H9 (cell line): ENCODE data around the gene CRACR2A. TPM values are rescaled to one million over a fixed set of nuclear protein-coding genes. Genes with fewer than 3 reads are reported as not detected.

Experiments
- DNase-seq: peaks from one replicate; pipeline ENCODE4 v3.0.0-alpha.2; 2017
- H2AFZ ChIP-seq: one replicate; pipeline ENCODE4 v1.6.1; 2013; ENCODE audit warnings: mild to moderate bottlenecking, low read length, control low read depth, moderate library complexity
- H2AK5ac ChIP-seq: 2 replicates; pipeline ENCODE4 v1.6.1; 2013; ENCODE audit warnings: low read length, control low read depth, mixed read lengths; ENCODE audit not compliant: insufficient read length
- H2BK120ac ChIP-seq: one replicate; pipeline ENCODE4 v1.6.1; 2013; ENCODE audit warnings: low read depth, mild to moderate bottlenecking, low read length, control low read depth, inconsistent platforms; ENCODE audit not compliant: poor library complexity, severe bottlenecking
- H2BK12ac ChIP-seq: 2 replicates; pipeline ENCODE4 v1.6.1; 2013; ENCODE audit warnings: low read length, control low read depth, mixed read lengths, low read depth; ENCODE audit not compliant: insufficient read length
- H2BK15ac ChIP-seq: 2 replicates; pipeline ENCODE4 v1.6.1; 2013; ENCODE audit warnings: low read depth, low read length, control low read depth
- H2BK20ac ChIP-seq: one replicate; pipeline ENCODE4 v1.6.1; 2013; ENCODE audit warnings: low read depth, mild to moderate bottlenecking, low read length, control low read depth, inconsistent platforms; ENCODE audit not compliant: poor library complexity, severe bottlenecking
- H2BK5ac ChIP-seq: 2 replicates; pipeline ENCODE4 v1.6.1; 2013; ENCODE audit warnings: low read length, control low read depth, mixed read lengths; ENCODE audit not compliant: insufficient read length
- H3K14ac ChIP-seq: 2 replicates; pipeline ENCODE4 v1.6.1; 2013; ENCODE audit warnings: low read length, control low read depth; ENCODE audit not compliant: insufficient read depth
- H3K18ac ChIP-seq: 2 replicates; pipeline ENCODE4 v1.6.1; 2013; ENCODE audit warnings: low read depth, mild to moderate bottlenecking, mixed read lengths, low read length, control low read depth; ENCODE audit not compliant: insufficient read length
- H3K23ac ChIP-seq: 2 replicates; pipeline ENCODE4 v1.6.1; 2013; ENCODE audit warnings: low read length, control low read depth, mixed read lengths, low read depth; ENCODE audit not compliant: insufficient read length
- H3K23me2 ChIP-seq: 2 replicates; pipeline ENCODE4 v1.6.1; 2013; ENCODE audit warnings: low read depth, mild to moderate bottlenecking, mixed read lengths, low read length, control low read depth; ENCODE audit not compliant: insufficient read length, poor library complexity, severe bottlenecking
- H3K27ac ChIP-seq: 2 replicates; pipeline ENCODE4 v1.5.1; 2013; ENCODE audit warnings: low read length, control low read depth, mixed read lengths, low read depth; ENCODE audit not compliant: insufficient read length
- H3K27me3 ChIP-seq: 2 replicates; pipeline ENCODE4 v1.6.1; 2013; ENCODE audit warnings: low read length, control low read depth, inconsistent platforms; ENCODE audit not compliant: insufficient read depth
- H3K4ac ChIP-seq: 2 replicates; pipeline ENCODE4 v1.6.1; 2013; ENCODE audit warnings: low read depth, mild to moderate bottlenecking, control low read depth, inconsistent platforms, low read length, moderate library complexity
- H3K4me1 ChIP-seq: 2 replicates; pipeline ENCODE4 v1.6.1; 2013; ENCODE audit warnings: low read length, control low read depth, inconsistent platforms; ENCODE audit not compliant: insufficient read depth
- H3K4me2 ChIP-seq: 2 replicates; pipeline ENCODE4 v1.6.1; 2013; ENCODE audit warnings: low read length, control low read depth, mixed read lengths; ENCODE audit not compliant: insufficient read length, insufficient read depth
- H3K56ac ChIP-seq: 2 replicates; pipeline ENCODE4 v1.6.1; 2013; ENCODE audit warnings: low read depth, mild to moderate bottlenecking, mixed read lengths, low read length, control low read depth; ENCODE audit not compliant: insufficient read length
- H3K79me1 ChIP-seq: 2 replicates; pipeline ENCODE4 v1.6.1; 2013; ENCODE audit warnings: low read depth, mild to moderate bottlenecking, moderate library complexity, low read length, control low read depth, inconsistent platforms; ENCODE audit not compliant: insufficient read depth, poor library complexity, severe bottlenecking
- H3K79me2 ChIP-seq: 2 replicates; pipeline ENCODE4 v1.6.1; 2013; ENCODE audit warnings: low read length, control low read depth, inconsistent platforms; ENCODE audit not compliant: insufficient read depth
- H3K9ac ChIP-seq: 2 replicates; pipeline ENCODE4 v1.6.1; 2013; ENCODE audit warnings: low read length, control low read depth, mixed read lengths; ENCODE audit not compliant: insufficient read length; ENCODE audit errors: extremely low read depth
- H3K9me3 ChIP-seq: one replicate; pipeline ENCODE4 v1.6.1; 2013; ENCODE audit warnings: low read depth, low read length, inconsistent platforms; ENCODE audit not compliant: control insufficient read depth
- H3T11ph ChIP-seq: one replicate; pipeline ENCODE4 v1.6.1; 2013; ENCODE audit warnings: mild to moderate bottlenecking, low read length, control low read depth, inconsistent platforms
- H4K20me1 ChIP-seq: one replicate; pipeline ENCODE4 v1.6.1; 2013; ENCODE audit not compliant: control insufficient read depth, insufficient read length, insufficient read depth
- H4K5ac ChIP-seq: 2 replicates; pipeline ENCODE4 v1.6.1; 2013; ENCODE audit warnings: low read depth, mild to moderate bottlenecking, mixed read lengths, low read length, control low read depth; ENCODE audit not compliant: insufficient read length
- H4K8ac ChIP-seq: replicated peaks from 2 replicates; pipeline ENCODE4 v1.6.1; 2013; ENCODE audit warnings: low read length, control low read depth, mixed read lengths, low read depth; ENCODE audit not compliant: insufficient read length
- H4K91ac ChIP-seq: 2 replicates; pipeline ENCODE4 v1.6.1; 2013; ENCODE audit warnings: low read depth, mild to moderate bottlenecking, moderate library complexity, mixed read lengths, low read length, control low read depth; ENCODE audit not compliant: insufficient read length
- H3K27ac Mint-ChIP-seq, 3 experiments: 2 replicates in 2 of 3; 3 replicates in 1 of 3; pipeline ENCODE4 v1.8.0; 2020 to 2021; ENCODE audit warnings: mixed read lengths in 3 of 3, mild to moderate bottlenecking in 1 of 3, moderate library complexity in 1 of 3
- H3K27me3 Mint-ChIP-seq: 2 replicates; pipeline ENCODE4 v1.8.0; 2021; ENCODE audit warnings: low read depth, mild to moderate bottlenecking, moderate library complexity, mixed read lengths
- H3K36me3 Mint-ChIP-seq, 3 experiments: 2 replicates in 2 of 3; 3 replicates in 1 of 3; pipeline ENCODE4 v1.8.0; 2020 to 2021; ENCODE audit warnings: low read depth in 3 of 3, mixed read lengths in 3 of 3; ENCODE audit not compliant: insufficient read depth in 1 of 3
- H3K4me1 Mint-ChIP-seq, 2 experiments: 2 replicates each; pipeline ENCODE4 v1.8.0; 2020; ENCODE audit warnings: mixed read lengths in 2 of 2
- H3K4me3 Mint-ChIP-seq, 2 experiments: 2 replicates in 1 of 2; 3 replicates in 1 of 2; pipeline ENCODE4 v1.8.0; 2020 to 2021; ENCODE audit warnings: mild to moderate bottlenecking in 2 of 2, mixed read lengths in 2 of 2, moderate library complexity in 1 of 2
- H3K9me3 Mint-ChIP-seq, 2 experiments: 2 replicates in 1 of 2; 3 replicates in 1 of 2; pipeline ENCODE4 v1.8.0; 2020; ENCODE audit warnings: mild to moderate bottlenecking in 2 of 2, mixed read lengths in 2 of 2, moderate library complexity in 1 of 2
- CTCF ChIP-seq: fragments of 200-600 bp; sonication (generic); conservative IDR thresholded peaks from 3 replicates; pipeline ENCODE4 v1.8.0; 2021; ENCODE audit warnings: antibody characterized with exemption, mild to moderate bottlenecking
- WGBS: extraction: QIAGEN DNeasy Blood & Tissue Kit; methylation state at CpG from one replicate; pipeline ENCODE4 v1.1.7; 2013; ENCODE audit warnings: missing lambda C conversion rate, low lambda C conversion rate, mixed read lengths; ENCODE audit not compliant: insufficient read length; ENCODE audit errors: extremely low coverage; 5-methylcytosine and 5-hydroxymethylcytosine counted together
- total RNA-seq: library from RNA; stranded (reverse); gene quantifications from 2 replicates; pipeline ENCODE4 v1.2.1, GENCODE V29; 2021

CRACR2A gene
- total RNA-seq, 1 experiment from 2014 or later = 2.0 TPM

- H3K27ac Mint-ChIP-seq = no peak overlapping the region
- no peak for TF ChIP-seq CTCF
- H4K8ac ChIP-seq = no peak overlapping the region
- H4K5ac ChIP-seq = no peak overlapping the region
- H3K9me3 Mint-ChIP-seq = peaks cover 0 to under 1% of the 10 kb centered on the region in 2 experiments; a peak in 1 of 5 replicates
- H3K27me3 ChIP-seq = no peaks in the 10 kb centered on the region
- H3K27me3 Mint-ChIP-seq = peaks cover 3% of the 10 kb centered on the region; the same call in 1 of the 2 replicates
- H2BK15ac ChIP-seq = no peak overlapping the region
- no peak overlapping the region for H3K56ac ChIP-seq
- H2BK20ac ChIP-seq = no peak overlapping the region
- no peak overlapping the region for H3K27ac ChIP-seq
- no peak overlapping the region for H3K9ac ChIP-seq
- no peak overlapping the region for H2BK120ac ChIP-seq
- no peaks in the 10 kb centered on the region; the same call in 1 of the 2 replicates for H3K4me1 ChIP-seq
- no peak overlapping the region for H3T11ph ChIP-seq
- H3K36me3 Mint-ChIP-seq = peaks cover 0 to under 1% (median 0%) of the 10 kb centered on the region in 3 experiments; a peak in 2 of 7 replicates
- H3K4me2 ChIP-seq = no peak overlapping the region
- no peaks in the 10 kb centered on the region for H3K23me2 ChIP-seq
- no peak for DNase-seq
- H2BK12ac ChIP-seq = no peak overlapping the region
- no peak overlapping the region for H3K18ac ChIP-seq
- no peak overlapping the region for H2AFZ ChIP-seq
- H3K4me3 Mint-ChIP-seq = no peak overlapping the region
- H3K9me3 ChIP-seq = no peaks in the 10 kb centered on the region
- no peak overlapping the region for H3K23ac ChIP-seq
- no CpG with 5 or more reads among the region's 1 CpG for WGBS
- H3K4ac ChIP-seq = no peak overlapping the region
- peaks cover 12 to 16% of the 10 kb centered on the region in 2 experiments for H3K4me1 Mint-ChIP-seq
- no peaks in the 10 kb centered on the region for H4K20me1 ChIP-seq
- H3K79me1 ChIP-seq = no peaks in the 10 kb centered on the region
- H2BK5ac ChIP-seq = no peak overlapping the region
- H4K91ac ChIP-seq = no peak overlapping the region
- H3K79me2 ChIP-seq = no peaks in the 10 kb centered on the region
- no peak overlapping the region for H2AK5ac ChIP-seq
- H3K14ac ChIP-seq = no peak overlapping the region
Measured at GRCh38 chr12:3715999-3716398, 36.9 kb downstream of the CRACR2A start.
